ENCODE results near the gene KLF6. TPM values are rescaled to one million over a fixed set of nuclear protein-coding genes. Genes with fewer than 3 reads are reported as not detected.
"Not testable (repeated sequence)": the region's sequence is repeated elsewhere in the genome, so short reads cannot be mapped to it uniquely, and the experiment has no call there.

Gene KLF6
- total RNA-seq, 1 experiment from 2014 or later, result 40.4 TPM

DNA sequence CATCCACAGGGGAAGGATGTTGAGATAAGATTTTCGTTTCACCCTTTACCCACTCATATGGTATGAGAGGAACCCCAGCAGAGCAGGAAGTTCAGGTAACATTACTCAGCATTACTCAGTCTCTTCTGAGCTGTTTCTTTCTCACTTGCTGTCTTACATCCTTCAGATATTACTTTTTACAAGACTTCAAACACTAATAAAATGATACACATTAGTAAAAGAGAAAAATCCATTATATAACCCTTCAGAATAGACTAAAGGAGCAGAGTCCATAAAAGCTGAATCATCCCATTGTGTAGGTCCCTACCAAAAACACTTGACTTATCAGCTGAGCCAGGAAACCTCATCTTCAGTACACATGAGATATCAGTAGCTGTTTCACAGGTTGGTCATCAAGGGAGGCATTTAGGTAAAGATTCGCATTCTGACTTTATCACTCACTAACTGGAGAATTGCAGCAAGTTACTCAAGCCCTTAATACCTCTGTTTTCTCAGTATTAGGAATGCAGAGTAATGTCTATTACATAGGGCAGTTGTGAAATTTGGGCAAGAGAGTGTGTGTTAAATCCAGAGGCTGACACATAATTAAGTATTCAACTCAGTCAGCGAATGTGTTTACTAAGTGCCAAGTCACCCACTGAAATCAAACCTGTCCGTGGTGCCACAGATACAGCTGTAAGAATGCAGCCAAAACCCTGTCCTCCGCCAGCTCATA is 44.7 kb downstream of the KLF6 start:
- DNase-seq, result peak; percentile 26
- Histone ChIP-seq H3K9me3 (no peaks in the 10 kb centered on the region), H3K36me3 (no peaks in the 10 kb centered on the region), H3K27me3 (no peaks in the 10 kb centered on the region), H3K4me3 (no peak overlapping the region)

DNA sequence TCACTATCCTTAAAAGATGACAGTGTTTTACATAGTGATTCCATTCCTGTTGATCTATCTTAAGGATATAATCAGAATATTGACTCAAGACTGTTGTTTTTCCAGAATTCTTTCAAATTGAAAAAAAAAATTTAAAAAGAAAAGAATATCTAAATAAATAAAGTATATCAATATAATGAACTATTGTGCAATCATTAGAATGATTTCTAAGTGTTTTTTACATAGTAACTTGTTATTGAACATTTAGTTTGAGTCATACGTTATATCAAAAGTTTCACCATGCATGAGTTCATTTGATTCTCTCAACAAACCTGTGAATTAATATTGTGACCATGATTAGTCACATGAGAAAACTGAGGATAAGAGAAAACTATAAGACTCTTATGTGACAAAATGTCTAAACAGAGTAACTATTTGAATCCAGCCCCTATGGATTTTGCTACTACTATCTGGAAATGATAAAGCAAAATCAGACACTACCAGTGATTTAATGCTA is 46.1 kb downstream of the KLF6 start:
- Histone ChIP-seq H3K27me3 (no peaks in the 10 kb centered on the region), H3K9me3 (no peaks in the 10 kb centered on the region), H3K4me3 (no peak overlapping the region), H3K36me3 (no peaks in the 10 kb centered on the region)
- no peak for DNase-seq

DNA sequence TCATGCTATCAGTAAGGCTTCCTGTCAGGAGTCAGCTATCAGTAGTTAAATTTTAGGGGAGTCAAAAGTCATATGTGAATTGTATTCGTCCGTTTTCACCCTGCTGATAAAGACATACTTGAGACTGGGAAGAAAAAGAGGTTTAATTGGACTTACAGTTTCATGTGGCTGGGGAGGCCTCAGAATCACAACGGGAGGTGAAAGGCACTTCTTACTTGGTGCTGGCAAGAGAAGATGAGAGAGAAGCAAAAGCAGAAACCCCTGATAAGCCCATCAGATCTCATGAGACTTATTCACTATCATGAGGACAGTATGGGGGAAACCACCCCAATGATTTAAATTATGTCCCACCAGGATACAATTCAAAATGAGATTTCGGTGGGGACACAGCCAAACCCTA is 47.1 kb downstream of the KLF6 start:
- no peaks in the 10 kb centered on the region for H3K36me3 ChIP-seq
- no peaks in the 10 kb centered on the region for H3K27me3 ChIP-seq
- no peaks in the 10 kb centered on the region for H3K9me3 ChIP-seq
- no peak overlapping the region for H3K4me3 ChIP-seq
- no peak for DNase-seq

DNA sequence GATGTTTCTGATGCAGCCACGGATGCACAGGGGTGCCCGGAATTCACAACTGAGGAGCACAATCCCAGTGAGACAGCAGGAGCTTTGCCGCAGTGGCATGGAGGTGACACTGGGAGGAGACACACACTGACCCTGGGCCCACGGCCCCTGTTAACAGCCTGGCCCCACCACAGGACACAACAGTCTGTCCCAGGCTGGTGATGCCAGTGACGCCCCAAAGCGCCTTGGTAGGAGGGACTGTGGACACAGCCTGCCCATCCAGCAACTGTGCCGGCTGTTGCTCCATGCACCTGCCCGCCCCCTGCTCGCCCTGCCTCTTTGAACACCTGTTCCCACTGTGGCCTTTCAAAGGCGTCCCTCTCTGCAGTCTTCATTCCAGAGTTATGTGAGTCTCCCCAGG is 49.8 kb downstream of the KLF6 start:
- H3K36me3 ChIP-seq, result no peaks in the 10 kb centered on the region
- H3K27me3 ChIP-seq, result no peaks in the 10 kb centered on the region
- no peak overlapping the region for H3K4me3 ChIP-seq
- no peaks in the 10 kb centered on the region for H3K9me3 ChIP-seq
- DNase-seq, result no peak

DNA sequence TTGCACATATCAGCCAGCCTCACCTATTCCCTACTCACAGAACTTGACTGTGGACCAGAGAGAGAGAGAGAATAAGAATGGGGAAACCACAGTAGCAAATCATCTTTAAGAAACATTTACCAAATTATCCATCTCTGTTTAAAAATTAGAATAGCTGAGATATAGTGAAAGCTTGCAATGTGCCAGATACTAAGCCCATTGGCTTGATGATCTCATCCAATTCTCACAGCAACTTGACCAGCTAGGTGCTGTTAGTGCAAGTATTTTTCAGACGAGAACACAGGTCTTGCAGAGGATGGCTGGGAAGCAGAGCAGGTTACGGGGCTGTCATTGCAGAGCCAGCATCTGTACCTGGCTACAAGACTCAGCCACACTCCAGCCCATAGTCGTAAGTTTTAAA is 50.9 kb downstream of the KLF6 start:
- no peaks in the 10 kb centered on the region for H3K36me3 ChIP-seq
- H3K27me3 ChIP-seq, result no peaks in the 10 kb centered on the region
- no peaks in the 10 kb centered on the region for H3K9me3 ChIP-seq
- DNase-seq, result no peak
- no peak overlapping the region for H3K4me3 ChIP-seq

DNA sequence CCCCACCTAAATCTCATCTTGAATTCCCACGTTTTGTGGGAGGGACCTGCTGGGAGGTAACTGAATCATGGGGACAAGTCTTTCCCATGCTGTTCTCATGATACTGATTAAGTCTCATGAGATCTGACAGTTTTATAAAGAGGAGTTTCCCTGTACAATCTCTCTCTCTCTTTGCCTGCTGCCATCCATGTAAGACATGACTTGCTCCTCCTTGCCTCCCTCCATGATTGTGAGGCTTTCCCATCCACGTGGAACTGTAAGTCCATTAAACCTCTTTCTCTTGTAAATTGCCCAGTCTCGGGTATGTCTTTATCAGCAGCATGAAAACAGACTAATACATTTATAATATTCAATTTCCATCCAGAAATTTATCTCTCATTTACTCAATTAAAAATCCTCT is 52.8 kb downstream of the KLF6 start:
- DNase-seq, result not testable (repeated sequence)

DNA sequence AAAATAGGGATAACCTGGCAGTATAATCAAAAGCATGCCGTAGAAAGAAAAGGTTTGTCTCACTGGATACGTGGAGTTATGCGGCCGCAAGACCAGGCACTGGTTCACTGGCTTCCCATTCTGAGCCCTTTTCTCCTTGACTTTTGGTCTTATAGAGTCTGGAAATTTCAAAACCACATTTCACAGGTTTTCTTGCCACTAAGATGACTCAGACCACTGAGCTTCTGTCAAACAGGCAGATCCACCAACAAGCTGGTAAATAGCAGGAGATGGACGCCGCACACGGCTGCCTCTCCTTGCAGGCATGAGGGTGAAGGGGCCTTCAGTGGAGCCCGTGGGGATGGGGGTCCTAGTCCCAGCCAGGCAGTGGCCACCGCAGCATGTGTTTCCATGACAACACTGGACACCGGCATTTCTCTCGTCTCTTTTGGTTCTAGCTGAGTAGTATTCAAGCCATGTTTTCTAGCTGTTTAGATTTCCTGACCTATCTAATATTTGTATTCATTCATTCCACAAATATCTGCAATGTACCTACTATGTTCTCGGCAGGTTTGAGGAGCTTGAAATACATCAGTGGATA is 55.5 kb downstream of the KLF6 start:
- Histone ChIP-seq H3K36me3 (no peaks in the 10 kb centered on the region), H3K27me3 (no peaks in the 10 kb centered on the region)
- no peak for DNase-seq

More for the DNA sequence above, 52.8 kb downstream of the KLF6 start:
- H3K27me3 ChIP-seq, H3K36me3 ChIP-seq, H3K4me3 ChIP-seq, H3K9me3 ChIP-seq: not testable (repeated sequence)

DNA sequence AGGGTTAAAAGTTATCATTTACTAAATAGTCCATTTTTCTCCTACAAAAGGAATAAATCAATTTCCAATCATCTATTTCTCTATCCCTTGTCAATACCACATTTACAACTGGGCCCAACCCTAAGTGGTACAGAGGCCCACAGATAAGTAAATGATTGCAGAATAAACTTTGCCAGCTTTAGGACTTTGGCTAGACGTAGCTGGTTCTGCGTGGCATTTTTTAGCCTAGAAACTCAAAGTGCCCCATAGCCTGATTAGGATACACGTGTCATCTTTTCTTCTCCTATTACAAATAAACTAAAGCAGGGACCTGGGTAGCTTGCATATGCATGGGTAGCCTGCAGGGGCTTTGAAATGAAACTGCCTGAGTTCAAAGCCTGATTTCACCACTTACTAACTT is 56.4 kb downstream of the KLF6 start:
- H3K36me3 ChIP-seq, result no peaks in the 10 kb centered on the region
- H3K4me3 ChIP-seq, result no peak overlapping the region
- no peak for DNase-seq
- no peaks in the 10 kb centered on the region for H3K9me3 ChIP-seq
- no peaks in the 10 kb centered on the region; the same call in 1 of the 2 replicates for H3K27me3 ChIP-seq

More for the DNA sequence above, 55.5 kb downstream of the KLF6 start:
- H3K9me3 ChIP-seq, result no peaks in the 10 kb centered on the region
- H3K4me3 ChIP-seq, result no peak overlapping the region

DNA sequence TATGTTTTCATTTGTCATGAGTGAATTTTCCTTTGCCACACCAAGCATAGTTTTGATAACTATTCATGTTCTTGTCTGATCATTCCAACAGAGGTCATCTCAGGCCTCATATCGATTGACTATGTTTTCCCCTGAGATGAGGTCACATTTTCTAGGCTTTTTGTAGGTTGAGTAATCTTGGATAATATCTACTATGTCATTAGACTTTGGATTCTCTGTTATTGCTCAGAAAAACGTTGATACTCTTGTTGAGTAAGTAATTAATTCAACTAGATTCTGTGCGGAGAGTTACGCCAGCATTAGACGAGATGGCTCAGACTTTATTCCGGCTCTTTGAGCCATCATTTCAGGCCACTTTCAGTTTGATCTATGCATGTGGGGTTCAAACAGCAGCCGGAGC is 57.7 kb downstream of the KLF6 start:
- Histone ChIP-seq H3K36me3 (no peaks in the 10 kb centered on the region), H3K27me3 (no peaks in the 10 kb centered on the region; the same call in 1 of the 2 replicates), H3K9me3 (no peaks in the 10 kb centered on the region), H3K4me3 (no peak overlapping the region)
- no peak for DNase-seq

Data from MG63 (cell line).